ENCODE data around the gene FAM219B.
A peak's percentile ranks its signal among the peaks of the same experiment; 100 is the strongest.

Gene FAM219B

GRCh38 chr15:74873036-74873755, 33.5 kb downstream of the FAM219B start, which contains the start of gene SCAMP2:
TSS of gene SCAMP2 (minus strand) at chr15:74873365. CDS start at chr15:74873255, 110 bp downstream.
- peak; percentile 76 to 84 for DNase-seq (ENCODE audit: low read depth in 2 of 2)

GRCh38 chr15:74872702-74873035, 34.0 kb downstream of the FAM219B start:
- DNase-seq (ENCODE audit: low read depth in 2 of 2) = no peak

GRCh38 chr15:74870436-74871215, 36.0 kb downstream of the FAM219B start:
- DNase-seq (ENCODE audit: low read depth in 2 of 2) = no peak

GRCh38 chr15:74869726-74870407, 36.8 kb downstream of the FAM219B start:
- no peak for DNase-seq (ENCODE audit: low read depth in 2 of 2)

- DNase-seq (ENCODE audit: low read depth in 2 of 2) = no peak
Measured at GRCh38 chr15:74869372-74869725, 37.3 kb downstream of the FAM219B start.

- DNase-seq (ENCODE audit: low read depth in 2 of 2) = no peak
Measured at GRCh38 chr15:74868059-74868458, 38.6 kb downstream of the FAM219B start.

GRCh38 chr15:74867466-74868038, 39.1 kb downstream of the FAM219B start:
- no peak for DNase-seq (ENCODE audit: low read depth in 2 of 2)

GRCh38 chr15:74866090-74866489, 40.6 kb downstream of the FAM219B start:
- no peak for DNase-seq (ENCODE audit: low read depth in 2 of 2)

GRCh38 chr15:74865316-74865715, 41.3 kb downstream of the FAM219B start:
- no peak for DNase-seq (ENCODE audit: low read depth in 2 of 2)

GRCh38 chr15:74864296-74864695, 42.4 kb downstream of the FAM219B start:
- no peak for DNase-seq (ENCODE audit: low read depth in 2 of 2)

GRCh38 chr15:74863239-74864056, 43.2 kb downstream of the FAM219B start:
- DNase-seq (ENCODE audit: low read depth in 2 of 2) = no peak

GRCh38 chr15:74858369-74858740, 48.3 kb downstream of the FAM219B start:
- no peak for DNase-seq (ENCODE audit: low read depth in 2 of 2)

GRCh38 chr15:74857671-74858368, 48.8 kb downstream of the FAM219B start:
- DNase-seq (ENCODE audit: low read depth in 2 of 2) = no peak

- DNase-seq (ENCODE audit: low read depth in 2 of 2) = no peak
Measured at GRCh38 chr15:74857082-74857655, 49.5 kb downstream of the FAM219B start.

GRCh38 chr15:74856537-74856936, 50.1 kb downstream of the FAM219B start:
- no peak for DNase-seq (ENCODE audit: low read depth in 2 of 2)

GRCh38 chr15:74855857-74856256, 50.8 kb downstream of the FAM219B start:
- DNase-seq (ENCODE audit: low read depth in 2 of 2) = no peak

- no peak for DNase-seq (ENCODE audit: low read depth in 2 of 2)
Measured at GRCh38 chr15:74854453-74855022, 52.1 kb downstream of the FAM219B start.

- no peak for DNase-seq (ENCODE audit: low read depth in 2 of 2)
Measured at GRCh38 chr15:74851960-74852359, 54.7 kb downstream of the FAM219B start.

- no peak for DNase-seq (ENCODE audit: low read depth in 2 of 2)
Measured at GRCh38 chr15:74850393-74850792, 56.3 kb downstream of the FAM219B start.
